H1 (cell line): ENCODE data around the gene C19orf44. TPM values are rescaled to one million over a fixed set of nuclear protein-coding genes. Genes with fewer than 3 reads are reported as not detected.

Source experiments
- CHD7 ChIP-seq: fragments of 300-600 bp; sonication (generic); IDR thresholded peaks from 2 replicates; pipeline ENCODE4 v1.7.1; 2012; ENCODE audit warnings: low read length, moderate library complexity, mild to moderate bottlenecking, inconsistent platforms; ENCODE audit not compliant: insufficient replicate concordance
- E2F6 ChIP-seq: IDR thresholded peaks from 2 replicates; pipeline ENCODE4 v1.6.1; 2012; ENCODE audit warnings: inconsistent platforms
- KDM4A ChIP-seq: IDR thresholded peaks from one replicate; pipeline ENCODE4 v1.7.1; 2012; ENCODE audit warnings: low read depth, mild to moderate bottlenecking, moderate library complexity, low read length, inconsistent platforms; ENCODE audit not compliant: severe bottlenecking
- POLR2AphosphoS5 ChIP-seq: IDR thresholded peaks from 2 replicates; pipeline ENCODE4 v1.6.1; 2011; ENCODE audit warnings: low read depth, low read length
- SIX5 ChIP-seq: IDR thresholded peaks from 2 replicates; pipeline ENCODE4 v1.6.1; 2011; ENCODE audit warnings: mild to moderate bottlenecking, low read depth, low read length
- SP2 ChIP-seq: IDR thresholded peaks from 2 replicates; pipeline ENCODE4 v1.6.1; 2012; ENCODE audit warnings: mild to moderate bottlenecking, low read length, inconsistent platforms
- TBP ChIP-seq: IDR thresholded peaks from 2 replicates; pipeline ENCODE4 v1.6.1; 2011; ENCODE audit warnings: low read depth, low read length, improper control_type of control experiment
- polyA plus RNA-seq, 7 experiments: library from polyadenylated mRNA; depleted of rRNA in 3 of 7; stranded (reverse) in 5 of 7; unstranded in 2 of 7; fragments of >200 nt in 5 of 7; fragments of 200-250 nt in 2 of 7; gene quantifications; 1 replicate in 5 of 7; 2 replicates in 1 of 7; 4 replicates in 1 of 7; pipeline versions ENCODE4 v1.2.1 to v1.2.3, GENCODE V29; 2011 to 2013; ENCODE audit warnings: missing spikeins in 2 of 7, mixed read lengths in 2 of 7
- total RNA-seq: library from RNA; stranded (reverse); fragmentation: NEBNext Ultra II Directional; extraction: Animal tissue kit (Norgen Biotek cat#: 25700); gene quantifications from 2 replicates; pipeline ENCODE4 v1.2.1, GENCODE V29; 2021

The C19orf44 gene
- total and polyA plus RNA-seq, 2 of the 8 experiments (the other 6 are each of a cell fraction or from before 2014, with no cell fraction given): 2.1 to 4.5 TPM

- TF ChIP-seq POLR2AphosphoS5 (no peak), CHD7 (no peak), SIX5 (no peak), TBP (no peak), E2F6 (no peak), SP2 (no peak), KDM4A (no peak)
Observed at GRCh38 chr19:16457954-16458331, 38.3 kb upstream of the C19orf44 start (continued).
